Activated CD4-positive, alpha-beta T cell treated with anti-CD3 and anti-CD28 coated beads, Interleukin-2, amount 10 ng/mL, durations not matched to agents 24 days and 14 days (primary cell): ENCODE results near the gene ZC3H7B. TPM values are rescaled to one million over a fixed set of nuclear protein-coding genes. Genes with fewer than 3 reads are reported as not detected.

Experiments
- DNase-seq: peaks from one replicate; pipeline ENCODE4 v3.0.0; 2022
- H3K27ac Mint-ChIP-seq: one replicate; pipeline ENCODE4 v1.8.0; 2022; ENCODE audit warnings: mild to moderate bottlenecking, mixed read lengths
- H3K27me3 Mint-ChIP-seq: one replicate; pipeline ENCODE4 v1.8.0; 2022; ENCODE audit warnings: mixed read lengths
- H3K36me3 Mint-ChIP-seq: one replicate; pipeline ENCODE4 v1.8.0; 2022; ENCODE audit warnings: low read depth, mild to moderate bottlenecking, mixed read lengths
- H3K4me1 Mint-ChIP-seq: one replicate; pipeline ENCODE4 v1.8.0; 2021; ENCODE audit warnings: mixed read lengths
- H3K4me3 Mint-ChIP-seq: one replicate; pipeline ENCODE4 v1.8.0; 2022; ENCODE audit warnings: mild to moderate bottlenecking, moderate library complexity, mixed read lengths
- H3K9me3 Mint-ChIP-seq: one replicate; pipeline ENCODE4 v1.8.0; 2021; ENCODE audit warnings: mixed read lengths
- intact Hi-C: fragments of 100-400 bp; cut with micrococcal nuclease; formaldehyde crosslinking; loops from one replicate; pipeline ENCODE4 v1.15.1; 2023
- total RNA-seq: library from RNA; stranded (reverse); gene quantifications from 2 replicates; pipeline ENCODE4 v1.2.3, GENCODE V29; 2022

The ZC3H7B gene
- total RNA-seq, 1 donor from 2014 or later = 69.1 TPM

- no peak overlapping the region for H3K27ac Mint-ChIP-seq
- no peak overlapping the region for H3K4me3 Mint-ChIP-seq
- H3K27me3 Mint-ChIP-seq = peaks cover 7% of the 10 kb centered on the region
- H3K4me1 Mint-ChIP-seq = no peaks in the 10 kb centered on the region
- no peaks in the 10 kb centered on the region for H3K36me3 Mint-ChIP-seq
- DNase-seq = no peak
- no peaks in the 10 kb centered on the region for H3K9me3 Mint-ChIP-seq
- intact Hi-C loops = no loop called here
Observed at GRCh38 chr22:41369837-41370236, 68.5 kb downstream of the ZC3H7B start.

GRCh38 chr22:41377846-41378245 is 76.5 kb downstream of the ZC3H7B start:
- Mint-ChIP-seq H3K4me3 (no peak overlapping the region), H3K27me3 (peaks cover 3% of the 10 kb centered on the region), H3K9me3 (no peaks in the 10 kb centered on the region), H3K36me3 (no peaks in the 10 kb centered on the region), H3K4me1 (peaks cover 9% of the 10 kb centered on the region), H3K27ac (no peak overlapping the region)
- intact Hi-C loops = no loop called here
- no peak for DNase-seq

- Mint-ChIP-seq H3K9me3 (no peaks in the 10 kb centered on the region), H3K36me3 (no peaks in the 10 kb centered on the region), H3K4me3 (peak overlapping the region; percentile 95), H3K27ac (peak overlapping the region; percentile 95), H3K4me1 (peaks cover 12% of the 10 kb centered on the region), H3K27me3 (peaks cover 3% of the 10 kb centered on the region)
- no peak for DNase-seq
- intact Hi-C loops = loop anchor here (1.0 kb wide), 3 partner anchors 67 to 95 kb away; partner anchors contain the start of genes ACO2 and RANGAP1
Observed at GRCh38 chr22:41380993-41381328, 79.6 kb downstream of the ZC3H7B start.

GRCh38 chr22:41381329-41382097 is 80.2 kb downstream of the ZC3H7B start, which contains the start of gene TEF:
Gene TEF (plus strand): TSS chr22:41381942. CDS start chr22:41382045, 103 bp downstream.
- intact Hi-C loops = loop anchor here (1.0 kb wide), 3 partner anchors 67 to 95 kb away; partner anchors contain the start of genes ACO2 and RANGAP1
- peak; percentile 99 for DNase-seq
- Mint-ChIP-seq H3K27ac (peak within 1 kb of the TSS; percentile 95), H3K9me3 (no peaks in the 10 kb centered on the region), H3K36me3 (no peaks in the 10 kb centered on the region), H3K27me3 (peaks cover 3% of the 10 kb centered on the region), H3K4me1 (peaks cover 12% of the 10 kb centered on the region), H3K4me3 (peak within 1 kb of the TSS; percentile 95)

- Mint-ChIP-seq H3K27ac (peak overlapping the region; percentile 92), H3K36me3 (no peaks in the 10 kb centered on the region), H3K4me1 (peaks cover 12% of the 10 kb centered on the region), H3K27me3 (peaks cover 3% of the 10 kb centered on the region), H3K4me3 (peak overlapping the region; percentile 95), H3K9me3 (no peaks in the 10 kb centered on the region)
- DNase-seq = peak; percentile 91
- intact Hi-C loops = no loop called here
Observed at GRCh38 chr22:41382098-41382578, 80.8 kb downstream of the ZC3H7B start.

GRCh38 chr22:41382610-41383009 is 81.3 kb downstream of the ZC3H7B start:
- peak overlapping the region; percentile 95 for H3K4me3 Mint-ChIP-seq
- intact Hi-C loops = no loop called here
- DNase-seq = no peak
- H3K36me3 Mint-ChIP-seq = no peaks in the 10 kb centered on the region
- peaks cover 3% of the 10 kb centered on the region for H3K27me3 Mint-ChIP-seq
- peaks cover 12% of the 10 kb centered on the region for H3K4me1 Mint-ChIP-seq
- peak overlapping the region; percentile 92 for H3K27ac Mint-ChIP-seq
- no peaks in the 10 kb centered on the region for H3K9me3 Mint-ChIP-seq

GRCh38 chr22:41383085-41383484 is 81.8 kb downstream of the ZC3H7B start:
- Mint-ChIP-seq H3K4me3 (peak overlapping the region; percentile 95), H3K9me3 (no peaks in the 10 kb centered on the region), H3K4me1 (peaks cover 12% of the 10 kb centered on the region), H3K27ac (peak overlapping the region; percentile 25), H3K36me3 (no peaks in the 10 kb centered on the region), H3K27me3 (no peaks in the 10 kb centered on the region)
- intact Hi-C loops = no loop called here
- DNase-seq = no peak

- intact Hi-C loops = no loop called here
- Mint-ChIP-seq H3K36me3 (no peaks in the 10 kb centered on the region), H3K4me3 (no peak overlapping the region)
Observed at GRCh38 chr22:41384128-41384527, 82.8 kb downstream of the ZC3H7B start.

GRCh38 chr22:41387341-41387740 is 86.0 kb downstream of the ZC3H7B start:
- H3K4me3 Mint-ChIP-seq = no peak overlapping the region
- no peak for DNase-seq
- intact Hi-C loops = no loop called here
- H3K36me3 Mint-ChIP-seq = peaks cover 3% of the 10 kb centered on the region
- peaks cover 5% of the 10 kb centered on the region for H3K4me1 Mint-ChIP-seq
- H3K27ac Mint-ChIP-seq = no peak overlapping the region
- no peaks in the 10 kb centered on the region for H3K27me3 Mint-ChIP-seq
- H3K9me3 Mint-ChIP-seq = no peaks in the 10 kb centered on the region

More at GRCh38 chr22:41384128-41384527, 82.8 kb downstream of the ZC3H7B start:
- Mint-ChIP-seq H3K27me3 (no peaks in the 10 kb centered on the region), H3K4me1 (peaks cover 12% of the 10 kb centered on the region), H3K27ac (no peak overlapping the region), H3K9me3 (no peaks in the 10 kb centered on the region)
- no peak for DNase-seq

- Mint-ChIP-seq H3K27ac (no peak overlapping the region), H3K4me1 (no peaks in the 10 kb centered on the region), H3K36me3 (peaks cover 3% of the 10 kb centered on the region), H3K9me3 (no peaks in the 10 kb centered on the region), H3K27me3 (no peaks in the 10 kb centered on the region), H3K4me3 (no peak overlapping the region)
- no peak for DNase-seq
- intact Hi-C loops = no loop called here
Observed at GRCh38 chr22:41394012-41394356, 92.7 kb downstream of the ZC3H7B start.

- H3K27me3 Mint-ChIP-seq = no peaks in the 10 kb centered on the region
- H3K4me3 Mint-ChIP-seq = no peak overlapping the region
- H3K9me3 Mint-ChIP-seq = no peaks in the 10 kb centered on the region
- no peak overlapping the region for H3K27ac Mint-ChIP-seq
- no peaks in the 10 kb centered on the region for H3K36me3 Mint-ChIP-seq
- intact Hi-C loops = no loop called here
- DNase-seq = no peak
- H3K4me1 Mint-ChIP-seq = no peaks in the 10 kb centered on the region
Observed at GRCh38 chr22:41395531-41396240, 94.4 kb downstream of the ZC3H7B start.

- Mint-ChIP-seq H3K4me1 (no peaks in the 10 kb centered on the region), H3K36me3 (no peaks in the 10 kb centered on the region), H3K4me3 (no peak overlapping the region), H3K27me3 (no peaks in the 10 kb centered on the region), H3K27ac (no peak overlapping the region), H3K9me3 (no peaks in the 10 kb centered on the region)
- intact Hi-C loops = no loop called here
- no peak for DNase-seq
Observed at GRCh38 chr22:41397143-41397811, 96.0 kb downstream of the ZC3H7B start.

GRCh38 chr22:41398921-41399320 is 97.6 kb downstream of the ZC3H7B start:
- DNase-seq = no peak
- H3K9me3 Mint-ChIP-seq = no peaks in the 10 kb centered on the region
- H3K36me3 Mint-ChIP-seq = no peaks in the 10 kb centered on the region
- no peak overlapping the region for H3K4me3 Mint-ChIP-seq
- no peak overlapping the region for H3K27ac Mint-ChIP-seq
- intact Hi-C loops = no loop called here
- H3K27me3 Mint-ChIP-seq = no peaks in the 10 kb centered on the region
- H3K4me1 Mint-ChIP-seq = peaks cover 4% of the 10 kb centered on the region
